ENCODE results near the gene LOXL3. TPM values are rescaled to one million over a fixed set of nuclear protein-coding genes. Genes with fewer than 3 reads are reported as not detected.

LOXL3 gene
- total RNA-seq, 1 experiment from 2014 or later, result 5.8 TPM

DNA sequence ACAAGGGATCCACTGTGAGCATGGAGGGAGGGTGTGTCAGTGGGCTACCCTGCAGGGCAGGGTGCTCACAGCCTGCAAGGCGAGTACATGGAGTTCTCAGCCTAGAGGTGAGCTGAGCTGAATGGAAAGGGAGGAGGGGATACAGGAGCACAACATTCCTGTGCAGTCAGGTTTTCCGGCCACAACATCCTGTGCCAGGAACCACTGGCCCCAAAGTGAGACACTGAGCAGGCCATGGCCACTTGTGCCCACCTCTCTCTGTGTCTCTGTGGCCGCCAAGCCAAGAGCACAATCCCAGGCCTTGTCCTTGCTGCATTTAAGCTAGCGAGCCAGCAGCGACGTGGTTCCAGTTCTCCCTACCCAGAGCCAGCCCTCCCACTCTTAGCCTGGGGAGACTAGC lies 6.8 kb upstream of the LOXL3 start:
- POLR2A ChIA-PET (ENCODE audit: unreplicated experiment), result no interaction called here
- no peaks in the 10 kb centered on the region for H3K27me3 ChIP-seq (ENCODE audit: low read length)
- no peaks in the 10 kb centered on the region for H3K9me2 ChIP-seq (replicated peaks; ENCODE audit: low read length)
- peak overlapping the region; percentile 6; the same call in 1 of the 2 replicates for H3K4me2 ChIP-seq (ENCODE audit: low read length)
- H3F3A ChIP-seq (ENCODE audit: low read length, unreplicated experiment), result no peaks in the 10 kb centered on the region
- no TSS peak for BruUV-seq (replicated peaks)
- no peak overlapping the region for H3K4me3 ChIP-seq (ENCODE audit: low read length)
- intact Hi-C loops (cut with micrococcal nuclease), result no loop called here
- H2AFZ ChIP-seq (ENCODE audit: low read length), result peak overlapping the region; percentile 48; the same call in 1 of the 2 replicates
- TF ChIP-seq EZH2phosphoT487 (IDR thresholded peaks at IDR 0.05; ENCODE audit: borderline replicate concordance, low read length), result no peak
- TF ChIP-seq, protein P1, sequence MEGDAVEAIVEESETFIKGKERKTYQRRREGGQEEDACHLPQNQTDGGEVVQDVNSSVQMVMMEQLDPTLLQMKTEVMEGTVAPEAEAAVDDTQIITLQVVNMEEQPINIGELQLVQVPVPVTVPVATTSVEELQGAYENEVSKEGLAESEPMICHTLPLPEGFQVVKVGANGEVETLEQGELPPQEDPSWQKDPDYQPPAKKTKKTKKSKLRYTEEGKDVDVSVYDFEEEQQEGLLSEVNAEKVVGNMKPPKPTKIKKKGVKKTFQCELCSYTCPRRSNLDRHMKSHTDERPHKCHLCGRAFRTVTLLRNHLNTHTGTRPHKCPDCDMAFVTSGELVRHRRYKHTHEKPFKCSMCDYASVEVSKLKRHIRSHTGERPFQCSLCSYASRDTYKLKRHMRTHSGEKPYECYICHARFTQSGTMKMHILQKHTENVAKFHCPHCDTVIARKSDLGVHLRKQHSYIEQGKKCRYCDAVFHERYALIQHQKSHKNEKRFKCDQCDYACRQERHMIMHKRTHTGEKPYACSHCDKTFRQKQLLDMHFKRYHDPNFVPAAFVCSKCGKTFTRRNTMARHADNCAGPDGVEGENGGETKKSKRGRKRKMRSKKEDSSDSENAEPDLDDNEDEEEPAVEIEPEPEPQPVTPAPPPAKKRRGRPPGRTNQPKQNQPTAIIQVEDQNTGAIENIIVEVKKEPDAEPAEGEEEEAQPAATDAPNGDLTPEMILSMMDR (conservative IDR thresholded peaks at IDR 0.05; ENCODE audit: low read depth, low read length), result no peak
- TF ChIP-seq EZH2 (IDR thresholded peaks at IDR 0.05; ENCODE audit: low read length, unreplicated experiment), result no peak
- H3K27ac ChIP-seq (ENCODE audit: low read length), result no peak overlapping the region
- ATAC-seq (peak; percentile 64), DNase-seq (peak; percentile 63)
- CTCF ChIA-PET, result no interaction called here
- no peaks in the 10 kb centered on the region for H3K36me3 ChIP-seq (ENCODE audit: low read depth, low read length)
- peaks cover 9% of the 10 kb centered on the region for H3K4me1 ChIP-seq (ENCODE audit: insufficient read depth, low read length)
- H3K9me3 ChIP-seq (ENCODE audit: low read length), result no peaks in the 10 kb centered on the region
- no peaks in the 10 kb centered on the region for H3K79me2 ChIP-seq (ENCODE audit: low read length)
- no peak overlapping the region for H3K9ac ChIP-seq (ENCODE audit: low read length)
- no peaks in the 10 kb centered on the region for H4K20me1 ChIP-seq (ENCODE audit: low read length)

DNA sequence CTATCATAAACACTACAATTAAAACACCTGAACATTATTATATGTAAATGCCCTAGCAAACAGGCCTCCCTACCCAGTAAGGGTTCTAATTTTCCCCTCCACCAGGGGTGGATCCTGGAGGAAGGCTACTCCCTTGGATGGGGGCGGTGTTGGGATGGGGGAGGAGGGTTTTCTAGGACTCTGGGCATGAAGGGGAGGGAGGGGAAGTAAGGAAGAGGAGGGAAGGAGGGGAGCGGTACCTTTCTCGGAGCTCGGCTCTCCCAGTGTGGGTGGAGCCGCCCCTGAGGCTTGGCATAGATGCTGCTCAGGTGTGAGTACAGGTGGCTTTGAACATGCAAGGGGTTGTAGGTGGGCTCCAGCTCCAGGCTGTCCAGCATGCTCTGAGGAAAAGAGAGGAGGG lies 6.2 kb upstream of the LOXL3 start:
- H3K27ac ChIP-seq (ENCODE audit: low read length), result no peak overlapping the region
- H3K4me3 ChIP-seq (ENCODE audit: low read length), result no peak overlapping the region
- no peaks in the 10 kb centered on the region for H3K9me2 ChIP-seq (replicated peaks; ENCODE audit: low read length)
- H3K36me3 ChIP-seq (ENCODE audit: low read depth, low read length), result no peaks in the 10 kb centered on the region
- H3K4me1 ChIP-seq (ENCODE audit: insufficient read depth, low read length), result peaks cover 9% of the 10 kb centered on the region
- H4K20me1 ChIP-seq (ENCODE audit: low read length), result no peaks in the 10 kb centered on the region
- no peaks in the 10 kb centered on the region for H3K79me2 ChIP-seq (ENCODE audit: low read length)
- no peaks in the 10 kb centered on the region for H3K9me3 ChIP-seq (ENCODE audit: low read length)
- ATAC-seq (no peak), DNase-seq (no peak)
- intact Hi-C loops (cut with micrococcal nuclease), result no loop called here
- no peak overlapping the region for H3K4me2 ChIP-seq (ENCODE audit: low read length)
- BruUV-seq (replicated peaks), result no TSS peak
- ChIA-PET POLR2A (ENCODE audit: unreplicated experiment) (no interaction called here), CTCF (no interaction called here)
- H2AFZ ChIP-seq (ENCODE audit: low read length), result no peak overlapping the region
- no peak for TF ChIP-seq EZH2 (IDR thresholded peaks at IDR 0.05; ENCODE audit: low read length, unreplicated experiment)
- TF ChIP-seq EZH2phosphoT487 (IDR thresholded peaks at IDR 0.05; ENCODE audit: borderline replicate concordance, low read length), result no peak
- TF ChIP-seq, protein P1 (conservative IDR thresholded peaks at IDR 0.05; ENCODE audit: low read depth, low read length), result no peak
- H3F3A ChIP-seq (ENCODE audit: low read length, unreplicated experiment), result no peaks in the 10 kb centered on the region
- H3K9ac ChIP-seq (ENCODE audit: low read length), result no peak overlapping the region
- no peaks in the 10 kb centered on the region for H3K27me3 ChIP-seq (ENCODE audit: low read length)

DNA sequence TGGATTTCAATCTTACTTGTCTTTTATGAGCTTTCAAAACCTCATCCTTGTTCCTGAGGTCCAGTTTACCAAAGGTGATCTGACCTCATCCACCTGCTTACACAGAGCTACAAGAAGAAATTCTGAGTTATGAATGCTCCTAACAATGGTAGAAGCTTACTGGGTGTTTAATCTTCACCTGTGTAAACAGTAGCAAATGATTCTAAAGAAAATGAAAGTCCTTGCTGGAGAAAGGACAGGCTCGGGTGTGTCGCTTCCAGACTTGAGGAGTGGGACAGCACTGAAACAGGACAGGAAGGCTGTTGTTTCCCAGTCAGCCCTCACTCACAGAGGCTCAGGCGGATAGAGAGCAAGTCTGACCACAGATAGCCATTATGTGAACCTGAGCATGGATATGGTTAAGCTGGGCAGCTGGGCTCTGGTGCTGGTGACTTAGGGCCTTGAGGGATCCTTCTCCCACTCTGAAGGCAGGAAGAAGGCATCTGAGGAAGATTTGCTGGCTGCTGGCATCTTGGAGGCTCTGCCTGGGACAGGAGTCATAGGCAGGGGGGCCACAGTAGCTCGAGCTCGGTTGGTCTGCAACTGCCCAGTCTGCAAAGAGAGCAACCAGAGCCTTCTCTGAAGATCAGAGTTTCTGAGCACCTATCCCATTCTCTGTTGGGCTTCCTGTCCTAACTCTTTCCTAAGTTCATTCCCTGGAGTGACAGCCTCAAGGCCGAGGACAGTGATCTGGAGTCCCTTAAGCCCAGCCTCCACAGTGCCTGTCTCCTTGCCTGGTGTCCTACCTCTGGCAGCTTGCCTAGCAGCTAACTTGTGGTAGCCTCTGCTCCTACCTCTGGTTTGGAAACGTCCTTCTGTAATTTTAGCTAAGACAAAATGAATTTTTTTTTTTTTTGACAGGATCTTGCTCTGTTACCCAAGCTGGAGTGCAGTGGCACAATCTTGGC lies 4.8 kb upstream of the LOXL3 start:
- no peaks in the 10 kb centered on the region for H3K36me3 ChIP-seq (ENCODE audit: low read depth, low read length)
- H3K27me3 ChIP-seq (ENCODE audit: low read length), result no peaks in the 10 kb centered on the region
- intact Hi-C loops (cut with micrococcal nuclease), result no loop called here
- H3K9me2 ChIP-seq (replicated peaks; ENCODE audit: low read length), result no peaks in the 10 kb centered on the region
- POLR2A ChIA-PET (ENCODE audit: unreplicated experiment), result interaction anchor here (0.6 kb wide), 2 partner anchors 32 to 303 kb away, joined by 3 to 5 read pairs; no protein-coding TSS in a partner anchor
- TF ChIP-seq, protein P1 (conservative IDR thresholded peaks at IDR 0.05; ENCODE audit: low read depth, low read length), result no peak
- TF ChIP-seq EZH2phosphoT487 (IDR thresholded peaks at IDR 0.05; ENCODE audit: borderline replicate concordance, low read length) (no peak), EZH2 (IDR thresholded peaks at IDR 0.05; ENCODE audit: low read length, unreplicated experiment) (no peak)
- no peak overlapping the region for H3K4me3 ChIP-seq (ENCODE audit: low read length)
- H3K9me3 ChIP-seq (ENCODE audit: low read length), result no peaks in the 10 kb centered on the region
- peak; percentile 14 for DNase-seq
- peak; percentile 12; the same call in 1 of the 2 replicates for ATAC-seq
- H3K4me1 ChIP-seq (ENCODE audit: insufficient read depth, low read length), result peaks cover 9% of the 10 kb centered on the region
- CTCF ChIA-PET, result no interaction called here
- no peak overlapping the region for H3K4me2 ChIP-seq (ENCODE audit: low read length)
- no peak overlapping the region for H3K27ac ChIP-seq (ENCODE audit: low read length)
- no peaks in the 10 kb centered on the region for H3K79me2 ChIP-seq (ENCODE audit: low read length)
- H3K9ac ChIP-seq (ENCODE audit: low read length), result no peak overlapping the region
- BruUV-seq (replicated peaks), result no TSS peak
- H2AFZ ChIP-seq (ENCODE audit: low read length), result no peak overlapping the region
- no peaks in the 10 kb centered on the region for H4K20me1 ChIP-seq (ENCODE audit: low read length)
- H3F3A ChIP-seq (ENCODE audit: low read length, unreplicated experiment), result no peaks in the 10 kb centered on the region

Measured in PC-3 (cell line).